H1 (cell line): Measurements from ENCODE around the gene GRK5.

Experiments used
- EP300 ChIP-seq, 2 experiments: IDR thresholded peaks; 1 replicate in 1 of 2; 2 replicates in 1 of 2; pipeline ENCODE4 v1.6.1; 2011 to 2012; ENCODE audit warnings: low read depth in 2 of 2, low read length in 2 of 2, mild to moderate bottlenecking in 2 of 2, borderline replicate concordance in 1 of 2, inconsistent platforms in 1 of 2, moderate library complexity in 1 of 2
- MAFK ChIP-seq: IDR thresholded peaks from 2 replicates; pipeline ENCODE4 v1.6.1; 2012; ENCODE audit warnings: low read depth, mild to moderate bottlenecking, improper control_type of control experiment, low read length
- POLR2A ChIP-seq, 2 experiments: IDR thresholded peaks; 1 replicate in 1 of 2; 2 replicates in 1 of 2; pipeline ENCODE4 v1.6.1; 2011; ENCODE audit warnings: low read depth in 2 of 2, low read length in 2 of 2, mild to moderate bottlenecking in 2 of 2; ENCODE audit errors: control extremely low read depth in 1 of 2
- TAF1 ChIP-seq: IDR thresholded peaks from 2 replicates; pipeline ENCODE4 v1.6.1; 2011; ENCODE audit warnings: mild to moderate bottlenecking, low read depth, low read length

DNA sequence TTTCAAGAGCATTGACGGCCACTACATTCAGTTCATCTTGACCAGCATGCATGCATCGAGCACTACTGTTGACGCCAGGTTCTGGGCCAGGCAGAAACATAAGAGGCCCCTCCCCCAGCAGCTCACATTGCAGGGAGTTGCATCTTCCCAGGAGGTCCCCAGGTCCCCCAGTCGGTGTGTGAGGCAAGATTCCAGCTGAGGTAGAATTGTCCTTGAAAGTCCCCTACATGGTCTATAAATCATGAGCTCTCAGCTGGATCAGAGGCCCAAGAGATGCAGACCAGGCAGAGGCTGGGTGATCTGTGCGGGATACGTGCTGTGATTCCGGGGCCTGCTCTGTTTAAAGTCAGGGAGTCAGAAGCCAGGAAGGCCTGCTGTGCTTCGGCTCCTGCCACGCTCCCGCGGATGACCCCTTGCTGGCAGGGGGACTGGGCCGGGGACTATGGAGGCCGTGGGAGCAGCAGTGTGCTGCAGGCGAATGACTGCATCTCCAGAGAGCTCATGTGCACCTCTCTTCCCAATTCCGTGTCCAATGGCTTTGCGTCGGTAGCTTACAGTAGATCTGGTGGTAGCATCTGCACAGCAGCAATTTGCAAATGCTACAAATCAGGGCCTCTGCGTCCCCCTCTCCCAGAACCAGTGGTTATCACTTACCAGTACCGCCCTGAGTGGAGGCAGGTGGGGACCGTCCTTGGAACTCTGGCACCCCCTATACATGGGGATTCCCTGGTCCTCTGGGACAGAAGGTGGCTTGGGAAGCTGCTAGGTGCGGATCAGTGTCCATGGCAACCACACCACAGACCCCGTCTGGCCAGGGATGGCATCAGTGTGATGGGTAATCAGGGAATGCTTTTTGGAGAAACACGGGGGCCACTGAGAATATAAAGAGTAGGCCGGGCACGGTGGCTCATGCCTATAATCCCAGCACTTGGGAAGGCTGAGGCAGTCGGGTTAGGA, 241.5 kb downstream of the GRK5 start:
- TF ChIP-seq MAFK = no peak
- no peak for TF ChIP-seq TAF1
- no peak for TF ChIP-seq POLR2A (IDR thresholded peaks at IDR 0.05; ENCODE audit: control extremely low read depth in 1 of 2, low read depth in 2 of 2, low read length in 2 of 2)
- TF ChIP-seq EP300 (IDR thresholded peaks at IDR 0.05; ENCODE audit: borderline replicate concordance in 1 of 2, low read depth in 2 of 2, low read length in 2 of 2) = no peak
